ENCODE data around the gene CDC42.

The CDC42 gene

DNA sequence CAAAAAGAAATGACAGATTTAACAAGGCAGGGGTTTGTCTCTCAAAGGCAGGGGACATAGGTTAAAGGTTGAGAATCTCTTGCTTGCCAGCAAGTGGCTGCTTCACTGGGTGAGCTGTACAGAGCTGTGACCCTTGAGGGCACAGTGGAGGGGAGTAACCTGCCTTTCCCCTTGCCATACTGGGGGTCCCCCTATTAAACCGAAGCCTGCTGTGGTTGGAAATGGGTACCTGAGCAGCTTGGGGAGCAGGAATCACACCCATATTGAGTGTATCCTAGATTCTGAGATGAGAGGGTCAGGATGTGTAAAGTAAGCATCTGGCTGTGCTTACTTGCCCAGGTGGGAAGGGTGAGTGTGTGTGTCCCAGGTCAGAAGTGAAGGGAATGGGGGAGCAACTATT, 58.6 kb downstream of the CDC42 start:
- no peak for TF ChIP-seq CTCF (IDR thresholded peaks at IDR 0.05; ENCODE audit: low read depth, low read length, missing control alignments)
- no peak for DNase-seq (ENCODE audit: low read depth)
- no peak overlapping the region for H3K4me3 ChIP-seq (ENCODE audit: low read depth, low read length)

GRCh38 chr1:22111620-22112019, 59.1 kb downstream of the CDC42 start:
- DNase-seq (ENCODE audit: low read depth), result no peak
- H3K4me3 ChIP-seq (ENCODE audit: low read depth, low read length), result no peak overlapping the region
- TF ChIP-seq CTCF (IDR thresholded peaks at IDR 0.05; ENCODE audit: low read depth, low read length, missing control alignments), result no peak

DNA sequence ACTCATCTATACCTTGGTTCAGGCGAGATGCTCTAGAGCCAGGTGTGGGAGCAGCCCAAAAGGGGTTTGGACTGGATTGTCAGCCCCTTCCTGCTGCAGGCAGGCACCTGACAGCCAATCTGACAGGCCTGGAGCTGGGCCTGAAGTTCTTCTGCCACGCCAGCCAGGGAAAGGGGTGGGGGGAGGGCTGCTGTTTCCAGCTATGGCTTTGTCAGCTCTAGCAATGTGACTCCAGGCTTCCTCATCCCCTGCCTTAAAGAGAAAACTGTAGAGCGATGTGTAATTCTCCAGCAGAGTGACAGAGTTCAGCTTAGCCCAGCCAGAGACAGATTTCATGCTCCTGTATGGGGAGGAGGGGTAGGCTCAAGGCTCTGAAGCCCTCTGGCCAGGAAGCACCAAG, 60.0 kb downstream of the CDC42 start:
- no peak for DNase-seq (ENCODE audit: low read depth)
- TF ChIP-seq CTCF (IDR thresholded peaks at IDR 0.05; ENCODE audit: low read depth, low read length, missing control alignments), result no peak
- H3K4me3 ChIP-seq (ENCODE audit: low read depth, low read length), result no peak overlapping the region

DNA sequence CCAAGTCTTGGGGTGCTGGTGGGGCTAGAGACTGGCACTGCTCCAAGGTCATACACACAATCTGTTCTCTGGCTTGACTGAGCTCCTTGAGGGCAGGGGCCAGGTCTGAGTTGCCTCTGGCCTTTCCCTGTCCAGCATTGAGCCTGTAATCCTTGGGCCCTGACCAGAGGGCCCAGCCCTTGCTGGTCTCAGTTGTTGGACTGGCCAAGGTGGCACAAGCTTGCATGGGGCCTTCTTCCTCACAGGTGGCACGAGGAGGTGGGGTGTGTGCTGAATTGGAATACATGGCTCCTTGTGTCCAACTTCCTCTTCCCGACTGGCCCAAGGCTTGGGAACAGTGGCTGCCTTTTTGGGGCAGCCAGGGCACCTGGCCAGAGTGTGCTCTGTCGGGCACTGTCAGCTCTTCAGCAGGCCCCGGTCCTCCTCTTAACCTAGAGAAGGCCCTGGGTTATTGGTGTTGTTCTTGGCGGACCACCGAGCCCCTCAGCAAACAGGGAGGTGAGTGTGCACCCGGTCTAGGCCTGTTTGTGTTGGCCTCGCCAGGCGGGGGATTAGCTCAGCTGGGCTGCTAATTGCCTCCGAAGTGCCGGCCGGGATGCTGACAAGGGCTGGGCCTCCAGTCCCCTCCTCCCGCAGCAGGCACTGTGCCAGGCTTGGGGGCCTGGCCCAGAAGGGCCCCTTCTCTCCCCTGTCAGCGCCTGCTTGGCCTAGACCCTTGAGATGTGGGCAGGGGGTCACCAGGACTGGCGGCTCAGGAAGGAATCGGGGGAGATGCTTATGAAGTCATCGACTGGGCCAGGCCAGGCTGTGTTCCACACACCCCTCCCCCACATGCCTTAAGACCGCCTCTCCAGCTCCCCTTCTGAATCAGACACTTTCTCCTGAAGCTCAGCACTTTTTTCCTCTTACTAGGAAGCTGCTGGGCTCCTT, 61.8 kb downstream of the CDC42 start:
- no peak for DNase-seq (ENCODE audit: low read depth)
- no peak for TF ChIP-seq CTCF (IDR thresholded peaks at IDR 0.05; ENCODE audit: low read depth, low read length, missing control alignments)
- no peak overlapping the region for H3K4me3 ChIP-seq (ENCODE audit: low read depth, low read length)

DNA sequence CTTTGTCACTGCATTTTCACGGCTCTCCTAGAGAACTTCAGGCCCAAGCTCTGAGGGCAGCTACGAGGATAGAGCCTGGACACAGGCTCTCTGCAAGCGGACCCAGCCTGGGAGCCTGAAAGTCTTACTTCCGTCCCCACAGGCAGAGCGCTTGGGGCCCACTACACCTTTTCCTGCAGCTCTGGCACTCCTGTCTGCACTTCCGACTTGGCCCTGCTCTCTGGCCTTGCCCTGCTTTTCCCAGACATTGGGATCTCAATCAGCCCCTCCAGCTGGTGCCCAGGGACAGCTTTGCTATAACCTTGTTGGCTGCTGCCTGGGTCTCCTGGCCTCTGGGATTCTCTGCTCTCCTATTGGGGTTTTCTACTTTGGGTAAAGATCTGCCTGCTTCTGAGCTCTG, 62.8 kb downstream of the CDC42 start:
- H3K4me3 ChIP-seq (ENCODE audit: low read depth, low read length), result no peak overlapping the region
- no peak for TF ChIP-seq CTCF (IDR thresholded peaks at IDR 0.05; ENCODE audit: low read depth, low read length, missing control alignments)
- no peak for DNase-seq (ENCODE audit: low read depth)

GRCh38 chr1:22117238-22117637, 64.7 kb downstream of the CDC42 start:
- no peak for TF ChIP-seq CTCF (IDR thresholded peaks at IDR 0.05; ENCODE audit: low read depth, low read length, missing control alignments)
- no peak overlapping the region for H3K4me3 ChIP-seq (ENCODE audit: low read depth, low read length)
- no peak for DNase-seq (ENCODE audit: low read depth)

DNA sequence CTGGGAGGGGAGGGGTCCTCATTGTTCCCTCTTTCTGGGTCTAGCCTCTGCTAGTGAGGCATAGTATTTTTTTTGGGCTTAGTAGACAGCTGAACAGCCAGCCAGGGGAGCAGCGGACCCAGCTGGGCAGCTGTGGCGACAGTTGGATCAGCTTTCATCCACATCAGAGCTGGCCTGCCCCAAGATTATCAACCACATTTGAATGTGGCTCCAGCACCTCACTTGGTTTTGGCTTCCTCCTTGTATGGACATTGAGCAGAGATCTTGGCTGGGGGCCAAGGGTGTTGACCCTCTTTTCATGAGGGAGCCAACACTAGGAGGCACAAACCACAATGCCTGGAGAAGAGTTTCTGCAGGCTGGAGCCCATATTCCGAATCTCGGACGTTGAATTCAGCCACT, 65.3 kb downstream of the CDC42 start:
- H3K4me3 ChIP-seq (ENCODE audit: low read depth, low read length), result no peak overlapping the region
- no peak for DNase-seq (ENCODE audit: low read depth)
- TF ChIP-seq CTCF (IDR thresholded peaks at IDR 0.05; ENCODE audit: low read depth, low read length, missing control alignments), result no peak
